Activated CD8-positive, alpha-beta memory T cell treated with anti-CD3 and anti-CD28 coated beads, Interleukin-2, amount 50 U/mL, for 4 hours (primary cell): ENCODE data around the gene FNDC3B.
"Not testable (repeated sequence)": the region's sequence is repeated elsewhere in the genome, so short reads cannot be mapped to it uniquely, and the experiment has no call there.

ENCODE experiments used
- DNase-seq: peaks from one replicate; pipeline ENCODE4 v3.0.0-alpha.2; 2020

The FNDC3B gene

GRCh38 chr3:172222478-172223071, 183.2 kb downstream of the FNDC3B start:
- DNase-seq = no peak

DNA sequence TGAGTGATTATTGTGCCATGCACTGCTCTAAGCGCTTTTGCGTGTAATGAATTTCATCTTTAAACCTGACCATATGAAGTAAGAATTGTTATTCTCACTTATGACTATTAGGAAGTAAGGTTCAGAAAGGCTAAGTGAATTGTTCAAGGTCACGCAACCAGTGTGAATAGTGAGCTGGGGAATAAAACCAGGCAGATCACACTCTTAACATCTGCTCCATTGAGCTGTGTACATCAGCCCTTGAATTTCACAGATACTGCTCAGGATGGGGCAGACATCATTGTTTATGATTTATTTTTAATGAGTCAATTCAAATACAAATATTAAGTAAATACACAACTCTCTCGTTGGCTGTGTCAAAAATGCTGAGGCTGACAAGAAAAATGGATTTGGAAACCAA, 184.5 kb downstream of the FNDC3B start:
- DNase-seq = no peak

DNA sequence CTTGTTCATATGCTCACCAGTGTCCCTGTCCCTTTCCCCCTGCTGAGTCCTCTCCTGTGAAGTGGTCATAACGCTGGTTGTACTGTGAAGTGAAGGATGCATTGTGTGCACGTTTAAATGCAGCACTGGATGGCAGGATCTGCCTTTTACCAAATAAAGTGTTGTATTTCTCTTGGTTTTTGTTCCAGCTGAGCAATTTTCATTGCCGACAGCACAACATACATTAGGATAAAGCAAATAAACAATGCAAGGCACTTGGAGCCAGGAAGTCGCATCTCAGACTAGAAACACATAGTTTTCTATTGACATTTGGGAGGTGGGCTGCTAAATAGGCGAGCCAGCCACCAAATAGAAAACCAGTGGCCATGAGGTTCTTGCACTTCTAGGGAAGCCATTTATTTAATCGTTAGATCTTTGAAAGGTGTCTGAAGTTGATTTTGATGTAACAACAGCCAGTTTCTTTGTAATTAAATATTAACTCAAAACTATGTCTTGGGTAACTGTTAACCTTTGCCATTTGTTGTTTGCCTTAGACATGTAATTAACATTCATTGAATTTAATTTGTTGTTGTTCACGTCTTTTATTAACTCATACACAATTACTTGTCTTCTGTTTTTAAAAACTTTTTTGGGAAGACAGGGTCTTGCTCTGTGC, 185.3 kb downstream of the FNDC3B start:
- no peak for DNase-seq

GRCh38 chr3:172225215-172225707, 185.9 kb downstream of the FNDC3B start:
- no peak for DNase-seq

- DNase-seq = no peak
Observed at GRCh38 chr3:172226831-172227230, 187.5 kb downstream of the FNDC3B start.

- DNase-seq = no peak
Observed at GRCh38 chr3:172227340-172228035, 188.1 kb downstream of the FNDC3B start.

DNA sequence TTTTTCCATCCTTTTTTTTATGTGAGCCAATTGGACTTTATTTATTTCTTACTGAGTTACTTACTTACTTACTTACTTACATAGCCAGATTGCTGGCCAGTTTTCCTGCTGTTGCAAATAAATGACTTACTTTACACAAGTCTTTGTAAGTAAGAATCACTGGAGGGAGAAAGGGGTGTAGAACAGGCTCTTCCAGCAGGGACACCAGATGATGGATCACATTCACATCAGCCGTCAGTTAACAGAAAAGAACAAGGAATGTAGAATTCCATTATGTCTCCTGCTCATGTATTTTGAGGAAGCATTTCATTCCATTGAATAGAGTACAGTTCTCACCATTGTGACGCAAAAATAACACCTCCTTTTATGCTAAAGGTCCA, 188.6 kb downstream of the FNDC3B start:
- no peak for DNase-seq

DNA sequence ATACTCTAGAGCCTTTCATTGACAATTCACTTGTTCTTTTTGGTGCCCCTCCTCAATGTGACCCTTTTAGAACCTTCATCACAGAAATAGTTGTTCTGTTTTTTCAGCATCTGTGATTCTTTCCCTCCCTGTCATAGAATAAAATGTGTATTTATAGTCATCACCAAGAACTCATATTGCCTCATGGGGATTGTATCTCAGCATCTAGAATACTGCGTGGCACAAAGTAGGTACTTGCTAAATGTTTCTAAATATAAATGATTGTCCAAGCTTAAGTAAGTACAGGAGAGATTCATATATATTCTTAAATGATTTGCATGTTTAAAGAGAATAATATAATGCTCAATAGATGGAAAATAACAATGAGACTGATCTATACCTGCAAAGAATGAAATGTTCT, 190.1 kb downstream of the FNDC3B start:
- DNase-seq = no peak

DNA sequence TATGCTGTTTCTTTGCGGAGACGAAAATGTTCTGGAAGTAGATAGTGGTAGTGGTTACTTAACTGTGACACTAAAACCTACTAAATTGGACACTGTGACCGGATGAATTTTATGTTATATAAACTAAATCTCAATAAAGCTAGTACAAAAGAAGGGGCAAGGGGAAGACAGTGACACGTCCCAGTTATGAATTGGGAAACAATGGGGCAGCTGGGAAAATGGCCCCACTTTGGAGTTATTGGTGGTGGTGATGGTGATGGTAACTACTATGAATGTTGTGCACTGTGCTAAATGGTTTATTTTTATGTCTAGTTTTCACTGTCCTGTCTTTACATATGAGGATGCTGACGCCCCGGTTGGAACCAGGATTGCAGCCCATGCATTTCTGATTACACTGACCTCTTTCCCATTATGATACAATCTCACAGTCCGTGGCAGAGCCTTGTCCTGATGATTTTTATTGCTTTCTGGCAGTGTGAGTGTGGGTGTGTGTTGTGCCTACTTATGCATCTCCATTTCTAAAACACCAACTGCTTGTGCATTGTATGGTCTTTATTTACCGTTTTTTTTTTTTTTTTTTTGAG, 192.0 kb downstream of the FNDC3B start:
- no peak for DNase-seq

GRCh38 chr3:172232579-172233212, 193.3 kb downstream of the FNDC3B start:
- no peak for DNase-seq

- no peak for DNase-seq
Observed at GRCh38 chr3:172233474-172234277, 194.3 kb downstream of the FNDC3B start.

DNA sequence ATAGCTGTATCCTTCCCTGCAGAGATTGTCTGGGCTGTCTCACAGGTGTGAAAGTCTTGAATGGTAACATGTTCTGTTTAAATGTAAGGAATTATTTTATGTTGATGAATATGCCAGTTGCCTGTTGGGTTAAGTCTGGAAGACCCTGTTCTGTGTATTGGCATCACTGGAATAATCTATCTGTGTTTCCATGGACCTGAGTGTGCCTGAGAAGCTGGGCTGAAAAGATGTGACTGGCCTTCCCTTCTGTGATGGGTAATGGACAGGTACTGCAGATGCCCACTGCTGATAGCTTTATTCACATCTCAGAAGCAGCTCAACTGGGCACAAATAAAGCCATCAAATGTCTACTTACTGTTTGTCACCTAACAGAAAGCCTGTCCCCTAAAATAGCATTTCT, 196.3 kb downstream of the FNDC3B start:
- no peak for DNase-seq

GRCh38 chr3:172236771-172237742, 197.7 kb downstream of the FNDC3B start:
- no peak for DNase-seq

DNA sequence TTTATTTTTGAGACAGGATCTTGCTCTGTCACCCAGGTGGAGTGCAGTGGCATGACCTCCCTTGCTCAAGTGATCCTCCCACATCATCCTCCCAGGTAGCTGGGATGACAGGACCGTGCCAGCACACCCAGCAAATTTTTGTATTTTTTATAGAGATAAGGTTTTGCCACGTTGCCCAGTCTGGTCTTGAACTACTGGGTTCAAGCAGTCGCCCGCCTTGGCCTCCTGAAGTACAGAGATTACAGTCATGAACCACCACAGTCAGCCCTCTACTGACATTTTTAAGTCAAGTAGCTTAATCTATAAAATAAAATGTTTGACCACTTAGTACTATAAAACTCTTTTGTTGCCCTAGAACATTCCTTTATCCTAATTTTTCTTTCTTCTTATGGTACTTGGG, 198.8 kb downstream of the FNDC3B start:
- DNase-seq = no peak

- DNase-seq = no peak
Observed at GRCh38 chr3:172239218-172239790, 199.9 kb downstream of the FNDC3B start.

GRCh38 chr3:172241405-172241804, 202.0 kb downstream of the FNDC3B start:
- DNase-seq = no peak

GRCh38 chr3:172242471-172242870, 203.1 kb downstream of the FNDC3B start:
- DNase-seq = not testable (repeated sequence)

DNA sequence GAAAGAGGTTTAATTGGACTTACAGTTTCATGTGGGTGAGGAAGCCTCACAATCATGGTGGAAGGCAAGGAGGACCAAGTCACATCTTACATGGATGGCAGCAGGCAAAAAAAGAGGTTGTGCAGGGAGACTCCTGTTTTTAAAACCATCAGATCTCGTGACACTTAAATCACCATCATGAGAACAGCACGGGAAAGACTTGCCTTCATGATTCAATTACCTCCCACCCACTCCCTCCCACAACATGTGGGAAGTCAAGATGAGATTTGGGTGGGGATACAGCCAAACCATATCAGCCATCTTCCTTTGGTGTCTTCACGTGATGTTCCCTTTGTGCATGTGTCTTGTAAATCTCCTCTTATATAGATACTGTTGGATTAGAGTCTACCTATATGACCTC, 204.0 kb downstream of the FNDC3B start:
- not testable (repeated sequence) for DNase-seq

DNA sequence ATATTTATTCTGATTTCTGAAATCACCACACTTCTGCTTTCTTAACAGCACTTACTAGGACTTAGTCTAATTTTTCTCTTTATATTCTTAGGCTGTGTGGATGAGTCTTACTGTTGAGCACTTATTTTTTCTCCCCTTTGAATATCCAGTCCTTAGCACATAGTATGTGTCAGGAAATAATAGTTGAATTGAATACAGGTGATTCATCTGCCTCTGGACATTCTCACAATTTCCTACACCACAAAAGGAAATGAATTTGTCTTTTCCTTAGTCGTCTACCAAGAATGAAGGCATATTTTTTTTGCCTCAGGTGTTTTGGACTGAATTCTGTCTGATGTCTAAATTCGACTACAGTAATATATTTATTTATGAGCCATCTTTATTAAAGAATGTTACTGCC, 204.6 kb downstream of the FNDC3B start:
- DNase-seq = no peak

GRCh38 chr3:172245241-172245640, 205.9 kb downstream of the FNDC3B start:
- DNase-seq = no peak
